Tibial artery (tissue), 4 donors: ENCODE measurements around the gene TGIF1.
"Not testable (repeated sequence)": the region's sequence is repeated elsewhere in the genome, so short reads cannot be mapped to it uniquely, and the experiment has no call there.

ENCODE experiments used
- DNase-seq, 2 donors: peaks; one replicate each; pipeline ENCODE4 v3.0.0-alpha.2; 2019
- H3K27ac ChIP-seq, 2 donors: fragments of 200-600 bp; sonication (generic) in 1 of 2; 1 replicate in 1 of 2; 2 replicates in 1 of 2; pipeline ENCODE4 v1.5.1; 2018 to 2019; ENCODE audit warnings: mild to moderate bottlenecking in 1 of 2
- H3K27me3 ChIP-seq, 2 donors: fragments of 200-600 bp; sonication (generic) in 1 of 2; one replicate each; pipeline versions ENCODE4 v1.5.1 to v1.6.0; 2016 to 2019
- H3K36me3 ChIP-seq, 3 donors: fragments of 200-600 bp; sonication (generic) in 2 of 3; one replicate each; pipeline ENCODE4 v1.5.1; 2016 to 2019; ENCODE audit warnings: mild to moderate bottlenecking in 2 of 3
- H3K4me1 ChIP-seq, 4 donors: fragments of 200-600 bp; sonication (generic) in 2 of 4; 1 replicate in 3 of 4; 2 replicates in 1 of 4; pipeline ENCODE4 v1.5.1; 2016 to 2019
- H3K4me3 ChIP-seq, 2 donors: fragments of 200-600 bp; sonication (generic) in 1 of 2; 1 replicate in 1 of 2; 2 replicates in 1 of 2; pipeline ENCODE4 v1.5.1; 2018 to 2019; ENCODE audit warnings: mild to moderate bottlenecking in 2 of 2
- H3K9me3 ChIP-seq, 3 donors: fragments of 200-600 bp; sonication (generic) in 1 of 3; one replicate each; pipeline ENCODE4 v1.5.1; 2016 to 2019
- CTCF ChIP-seq, 2 experiments: fragments of 200-600 bp in 1 of 2; fragments of 450-650 bp in 1 of 2; IDR thresholded peaks; one replicate each; pipeline ENCODE4 v1.5.1; 2017 to 2019; ENCODE audit warnings: antibody characterized with exemption in 2 of 2, mild to moderate bottlenecking in 1 of 2, moderate library complexity in 1 of 2
- intact Hi-C: fragments of 100-400 bp; cut with DNase I; formaldehyde crosslinking; loops from one replicate; pipeline ENCODE4 v1.15.0; 2023; ENCODE audit warnings: low total_unique reads

The TGIF1 gene

GRCh38 chr18:3466045-3466444 lies 16.1 kb downstream of the TGIF1 start:
- intact Hi-C loops, result no loop called here
- Histone ChIP-seq H3K4me1 (no peaks in the 10 kb centered on the region), H3K4me3 (no peak overlapping the region), H3K36me3 (peaks cover 10 to 12% (median 10%) of the 10 kb centered on the region in 3 donors), H3K9me3 (peaks cover 0 to 4% (median 0%) of the 10 kb centered on the region in 3 donors), H3K27ac (no peak overlapping the region), H3K27me3 (no peaks in the 10 kb centered on the region)
- TF ChIP-seq CTCF (IDR thresholded peaks at IDR 0.05), result no peak
- DNase-seq, result no peak

- no peak overlapping the region for H3K27ac ChIP-seq
- no peak for DNase-seq
- no peaks in the 10 kb centered on the region for H3K27me3 ChIP-seq
- H3K4me3 ChIP-seq, result no peak overlapping the region
- peaks cover 2 to 4% (median 3%) of the 10 kb centered on the region in 3 donors for H3K36me3 ChIP-seq
- H3K9me3 ChIP-seq, result peaks cover 0 to 3% (median 0%) of the 10 kb centered on the region in 3 donors
- intact Hi-C loops, result no loop called here
- TF ChIP-seq CTCF (IDR thresholded peaks at IDR 0.05), result no peak
- no peaks in the 10 kb centered on the region for H3K4me1 ChIP-seq
Measured at GRCh38 chr18:3466872-3467271, 16.9 kb downstream of the TGIF1 start.

GRCh38 chr18:3468066-3468705 lies 18.2 kb downstream of the TGIF1 start:
- Histone ChIP-seq H3K27ac (no peak overlapping the region), H3K4me3 (no peak overlapping the region), H3K27me3 (no peaks in the 10 kb centered on the region), H3K4me1 (no peaks in the 10 kb centered on the region), H3K36me3 (no peaks in the 10 kb centered on the region), H3K9me3 (no peaks in the 10 kb centered on the region)
- no peak for TF ChIP-seq CTCF (IDR thresholded peaks at IDR 0.05)
- intact Hi-C loops, result no loop called here
- DNase-seq, result no peak

- DNase-seq, result no peak
- TF ChIP-seq CTCF (IDR thresholded peaks at IDR 0.05), result no peak
- Histone ChIP-seq H3K27me3 (no peaks in the 10 kb centered on the region), H3K4me3 (no peak overlapping the region), H3K4me1 (no peaks in the 10 kb centered on the region), H3K27ac (no peak overlapping the region), H3K36me3 (no peaks in the 10 kb centered on the region), H3K9me3 (no peaks in the 10 kb centered on the region)
- intact Hi-C loops, result no loop called here
Measured at GRCh38 chr18:3468833-3469232, 18.9 kb downstream of the TGIF1 start.

DNA sequence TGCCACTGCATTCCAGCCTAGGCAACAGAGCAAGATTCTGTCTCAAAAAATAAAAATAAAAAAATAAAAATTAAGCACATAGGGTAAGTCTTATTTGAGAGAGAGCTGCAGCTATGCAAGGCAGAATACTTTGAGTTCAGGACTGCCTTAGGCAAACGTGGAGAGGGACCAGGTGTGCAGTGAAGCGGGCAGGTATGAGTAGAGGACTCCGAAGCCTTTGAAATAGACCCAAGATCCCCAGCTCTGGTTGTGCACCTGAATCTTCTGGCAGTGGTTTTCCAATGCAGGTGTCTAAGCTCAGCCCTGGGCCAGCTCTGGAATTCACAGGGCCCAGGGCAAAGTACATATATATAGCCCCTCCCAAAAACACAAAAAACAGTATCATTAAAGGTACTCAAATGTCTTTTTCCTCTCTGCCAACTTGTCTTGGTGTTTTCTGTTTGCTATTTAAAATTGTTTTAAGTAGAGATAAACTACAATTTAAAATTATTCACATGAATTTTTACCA lies 21.2 kb downstream of the TGIF1 start:
- intact Hi-C loops, result no loop called here
- H3K4me3 ChIP-seq, result no peak overlapping the region
- no peaks in the 10 kb centered on the region for H3K4me1 ChIP-seq
- DNase-seq, result no peak
- no peaks in the 10 kb centered on the region for H3K36me3 ChIP-seq
- no peak for TF ChIP-seq CTCF (IDR thresholded peaks at IDR 0.05)
- no peaks in the 10 kb centered on the region for H3K27me3 ChIP-seq
- H3K27ac ChIP-seq, result no peak overlapping the region
- peaks cover 0 to 3% (median 0%) of the 10 kb centered on the region in 3 donors for H3K9me3 ChIP-seq

DNA sequence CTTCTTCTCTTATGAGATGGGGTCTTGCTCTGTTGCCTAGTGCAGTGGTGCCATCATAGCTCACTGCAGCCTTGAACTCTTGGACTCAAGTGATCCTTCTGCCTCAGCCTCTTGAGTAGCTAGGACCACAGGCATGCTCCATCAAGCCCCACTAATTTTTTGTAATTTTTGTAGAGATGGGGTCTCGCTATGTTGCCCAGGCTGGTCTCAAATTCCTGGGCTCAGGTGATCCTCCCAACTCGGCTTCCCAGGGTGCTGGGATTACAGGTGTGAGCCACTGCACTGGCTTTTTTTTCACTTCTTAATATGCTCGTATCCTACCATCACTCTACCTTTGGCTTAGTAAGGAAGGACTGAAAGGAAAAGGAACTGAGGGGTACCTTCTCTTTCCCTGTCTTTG lies 22.1 kb downstream of the TGIF1 start:
- H3K36me3 ChIP-seq, H3K27me3 ChIP-seq, H3K4me3 ChIP-seq, DNase-seq, H3K27ac ChIP-seq, intact Hi-C loops, H3K4me1 ChIP-seq, H3K9me3 ChIP-seq: not testable (repeated sequence)
